Skeletal muscle satellite cell (primary cell): ENCODE data around the gene NBEAL2.

ENCODE experiments used
- H3K27me3 ChIP-seq: 2 replicates; pipeline ENCODE4 v1.7.0; 2013; ENCODE audit warnings: low read length; ENCODE audit not compliant: control insufficient read depth, insufficient read depth
- H3K36me3 ChIP-seq: 2 replicates; pipeline ENCODE4 v1.7.0; 2013; ENCODE audit warnings: mild to moderate bottlenecking, control low read depth, low read length; ENCODE audit not compliant: insufficient read depth
- H3K4me1 ChIP-seq: 2 replicates; pipeline ENCODE4 v1.7.0; 2013; ENCODE audit warnings: low read length; ENCODE audit not compliant: control insufficient read depth, insufficient read depth
- H3K4me2 ChIP-seq: 2 replicates; pipeline ENCODE4 v1.7.0; 2013; ENCODE audit warnings: mild to moderate bottlenecking, low read length
- H3K4me3 ChIP-seq: 2 replicates; pipeline ENCODE4 v1.7.0; 2013; ENCODE audit warnings: low read length
- H3K9ac ChIP-seq: 2 replicates; pipeline ENCODE4 v1.7.0; 2013; ENCODE audit warnings: mild to moderate bottlenecking, low read depth, low read length, moderate library complexity
- H3K9me3 ChIP-seq: replicated peaks from 2 replicates; pipeline ENCODE4 v1.7.0; 2013; ENCODE audit warnings: mild to moderate bottlenecking, control low read depth, low read length

NBEAL2 gene

DNA sequence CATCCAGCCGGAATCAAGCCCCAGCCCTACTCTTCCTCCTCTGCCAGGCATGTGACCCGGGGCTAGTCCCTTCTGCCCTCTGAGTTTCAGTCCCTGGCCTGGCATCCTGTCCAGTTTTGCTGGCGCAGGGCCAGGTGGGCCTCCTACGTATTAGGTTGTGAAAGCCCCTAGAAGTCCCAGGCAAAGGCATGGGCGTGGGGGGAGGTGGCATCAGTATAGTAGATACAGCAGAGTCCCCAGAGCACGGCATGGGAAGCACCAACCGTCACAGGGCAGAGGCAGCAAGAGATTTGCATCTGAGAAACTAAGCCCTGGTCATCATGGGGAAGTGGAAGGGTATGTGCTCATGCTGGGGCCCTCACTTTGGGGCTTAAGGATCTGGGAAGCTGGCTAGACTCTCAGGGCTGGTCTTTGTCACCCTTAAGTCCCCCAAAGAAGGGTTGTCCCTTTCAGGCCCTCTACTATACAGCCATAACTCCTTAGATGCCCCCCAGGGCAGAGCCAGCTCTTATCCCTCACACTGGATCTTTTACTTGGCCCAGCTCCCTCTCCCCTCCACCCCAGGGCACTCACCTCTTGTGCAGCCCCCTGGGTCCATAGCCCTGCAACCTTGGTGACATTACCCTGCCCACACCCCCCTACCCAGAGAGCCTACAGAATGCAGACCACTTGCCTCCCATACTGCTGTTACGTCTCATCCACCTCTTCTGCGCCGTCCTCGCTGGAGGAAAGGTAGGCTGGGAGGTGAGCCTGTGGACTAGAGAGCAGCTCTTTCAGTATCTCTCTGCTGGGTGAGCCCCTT, 11.3 kb downstream of the NBEAL2 start:
- Histone ChIP-seq H3K36me3 (no peaks in the 10 kb centered on the region), H3K9ac (no peak overlapping the region), H3K4me2 (no peak overlapping the region), H3K4me3 (no peak overlapping the region), H3K9me3 (no peaks in the 10 kb centered on the region), H3K27me3 (no peaks in the 10 kb centered on the region), H3K4me1 (no peaks in the 10 kb centered on the region)

DNA sequence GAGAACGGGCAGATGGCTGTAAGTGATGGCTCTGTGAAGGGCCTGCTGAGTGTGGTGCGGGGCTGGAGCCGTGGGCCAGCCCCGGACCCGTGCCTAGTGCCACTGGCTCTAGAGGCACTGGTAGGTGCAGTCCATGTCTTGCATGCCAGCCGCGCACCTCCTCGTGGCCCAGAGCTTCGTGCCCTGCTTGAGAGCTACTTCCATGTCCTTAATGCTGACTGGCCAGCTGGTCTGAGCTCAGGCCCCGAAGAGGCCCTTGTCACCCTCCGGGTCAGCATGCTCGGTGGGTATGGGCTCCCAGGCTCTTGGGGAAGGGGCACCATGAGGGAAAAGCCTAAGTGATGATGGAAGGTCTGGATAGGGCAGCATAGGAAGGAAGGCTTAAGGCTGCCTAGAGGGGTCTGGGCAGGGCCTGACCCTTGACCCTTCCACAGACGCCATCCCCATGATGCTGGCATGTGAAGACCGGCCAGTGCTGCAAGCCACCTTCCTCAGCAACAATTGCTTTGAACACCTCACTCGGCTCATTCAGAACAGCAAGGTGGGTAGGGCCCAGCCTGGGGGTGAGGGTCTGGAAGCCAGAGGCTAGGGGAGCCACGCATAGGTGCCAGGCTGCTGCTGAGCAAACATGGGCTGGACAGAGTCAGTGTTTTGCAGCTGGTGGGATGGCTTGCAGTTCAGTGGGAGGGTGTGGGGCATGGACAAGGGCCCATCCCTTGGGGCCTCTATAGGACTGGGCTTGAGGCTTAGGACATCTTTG, 12.1 kb downstream of the NBEAL2 start:
- H3K4me1 ChIP-seq, result no peaks in the 10 kb centered on the region
- no peaks in the 10 kb centered on the region for H3K36me3 ChIP-seq
- no peaks in the 10 kb centered on the region for H3K27me3 ChIP-seq
- no peak overlapping the region for H3K4me3 ChIP-seq
- H3K9me3 ChIP-seq, result no peaks in the 10 kb centered on the region
- H3K9ac ChIP-seq, result no peak overlapping the region
- no peak overlapping the region for H3K4me2 ChIP-seq

DNA sequence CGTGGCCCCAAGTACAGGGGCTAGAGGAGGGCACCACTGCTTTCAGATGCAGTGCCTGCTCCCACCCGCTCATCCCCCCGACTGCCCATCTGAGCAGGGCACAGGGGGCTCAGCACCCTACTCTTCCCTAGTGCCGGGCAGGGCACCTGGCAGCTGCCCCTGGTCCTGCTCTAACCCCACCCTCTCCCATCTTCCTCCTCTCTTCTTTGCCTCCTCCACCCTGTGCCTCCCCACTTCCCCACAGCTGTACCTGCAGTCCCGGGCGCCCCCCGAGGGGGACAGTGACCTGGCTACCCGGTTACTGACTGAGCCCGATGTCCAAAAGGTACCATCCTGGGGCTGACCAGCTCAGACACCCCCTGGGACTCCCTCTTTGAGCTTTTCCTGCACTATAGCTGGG, 12.8 kb downstream of the NBEAL2 start:
- no peaks in the 10 kb centered on the region for H3K27me3 ChIP-seq
- no peak overlapping the region for H3K9ac ChIP-seq
- no peaks in the 10 kb centered on the region for H3K4me1 ChIP-seq
- H3K9me3 ChIP-seq, result no peaks in the 10 kb centered on the region
- H3K4me2 ChIP-seq, result no peak overlapping the region
- no peaks in the 10 kb centered on the region for H3K36me3 ChIP-seq
- no peak overlapping the region for H3K4me3 ChIP-seq

DNA sequence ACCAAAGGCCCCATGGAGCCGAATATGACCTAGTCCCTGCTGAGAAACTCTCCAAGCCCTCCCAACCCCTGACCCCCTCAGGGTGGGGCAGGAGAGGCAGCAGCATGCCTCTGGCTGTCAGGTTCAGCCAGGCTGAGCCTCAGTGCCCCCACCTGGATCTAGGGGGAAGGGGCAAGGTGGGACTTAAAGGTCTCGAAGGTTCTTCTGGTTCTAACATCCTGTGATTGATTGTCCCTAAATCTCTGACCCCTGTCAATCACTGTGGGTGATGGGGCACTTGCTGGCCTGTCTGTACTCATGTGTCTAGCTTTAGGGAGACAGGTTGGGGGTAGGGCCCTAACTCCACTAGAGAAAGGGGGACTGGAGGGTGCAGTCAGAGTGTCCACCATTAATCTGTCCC, 13.8 kb downstream of the NBEAL2 start:
- H3K4me1 ChIP-seq, result no peaks in the 10 kb centered on the region
- no peaks in the 10 kb centered on the region for H3K27me3 ChIP-seq
- H3K4me2 ChIP-seq, result no peak overlapping the region
- H3K4me3 ChIP-seq, result no peak overlapping the region
- H3K9ac ChIP-seq, result no peak overlapping the region
- H3K9me3 ChIP-seq, result no peaks in the 10 kb centered on the region
- no peaks in the 10 kb centered on the region for H3K36me3 ChIP-seq

DNA sequence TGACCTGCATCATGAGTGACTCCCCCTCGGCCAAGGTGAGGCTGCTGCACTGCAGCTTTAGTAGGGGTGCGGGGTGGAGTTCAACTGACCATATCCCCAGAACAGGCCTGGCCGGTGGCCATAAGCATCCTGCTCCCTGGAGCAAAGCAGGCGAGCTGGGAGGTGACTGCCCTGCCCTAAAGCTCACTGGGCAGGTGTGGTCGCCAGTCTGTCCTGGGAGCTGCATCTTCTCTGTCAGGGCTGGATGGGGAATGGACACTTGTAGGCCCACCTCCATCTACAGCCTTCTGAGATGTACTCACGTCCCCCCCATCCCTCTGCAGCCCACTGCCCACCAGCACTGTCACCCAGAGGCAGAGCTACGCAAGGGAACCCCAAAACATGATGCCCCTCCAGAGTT, 14.5 kb downstream of the NBEAL2 start:
- no peak overlapping the region for H3K4me2 ChIP-seq
- no peaks in the 10 kb centered on the region for H3K36me3 ChIP-seq
- H3K4me3 ChIP-seq, result no peak overlapping the region
- H3K27me3 ChIP-seq, result no peaks in the 10 kb centered on the region
- H3K4me1 ChIP-seq, result no peaks in the 10 kb centered on the region
- H3K9ac ChIP-seq, result no peak overlapping the region
- no peaks in the 10 kb centered on the region for H3K9me3 ChIP-seq

DNA sequence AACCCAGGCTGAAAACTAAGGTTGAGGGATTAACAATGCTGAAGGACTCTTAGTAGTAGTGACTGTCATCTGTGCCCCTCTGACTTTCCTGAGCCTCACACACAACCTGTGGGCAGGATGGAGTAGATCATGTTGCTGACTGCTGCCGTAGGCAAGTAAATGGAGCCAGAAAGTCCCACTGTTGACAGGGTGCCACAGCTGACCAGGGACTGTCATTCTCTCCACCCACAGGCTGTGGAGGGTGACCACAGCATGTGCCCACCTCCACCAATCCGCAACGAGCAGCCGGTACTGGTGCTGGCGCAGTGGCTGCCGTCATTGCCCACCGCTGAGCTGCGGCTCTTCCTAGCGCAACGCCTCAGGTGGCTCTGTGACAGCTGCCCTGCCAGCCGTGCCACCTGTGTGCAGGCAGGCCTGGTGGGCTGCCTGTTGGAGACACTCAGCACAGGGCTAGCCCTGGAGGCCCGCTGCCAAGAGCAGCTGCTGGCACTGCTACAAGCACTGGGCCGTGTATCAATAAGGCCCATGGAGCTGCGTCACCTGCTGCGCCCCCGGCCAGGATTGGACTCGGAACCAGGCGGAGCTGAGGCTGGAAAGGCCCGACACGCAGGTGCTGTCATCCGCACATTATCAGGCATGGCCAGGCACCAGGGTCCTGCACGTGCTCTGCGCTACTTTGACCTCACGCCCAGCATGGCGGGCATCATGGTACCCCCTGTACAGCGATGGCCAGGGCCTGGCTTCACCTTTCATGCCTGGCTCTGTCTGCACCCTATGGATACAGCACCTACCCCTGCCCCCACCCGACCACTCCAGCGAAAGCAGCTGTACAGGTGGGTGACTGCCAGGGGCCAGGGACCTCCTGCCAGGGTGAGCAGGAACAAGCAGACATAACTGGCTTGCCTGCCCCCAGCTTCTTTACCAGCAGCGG, 15.6 kb downstream of the NBEAL2 start:
- Histone ChIP-seq H3K27me3 (no peaks in the 10 kb centered on the region), H3K36me3 (no peaks in the 10 kb centered on the region), H3K4me3 (no peak overlapping the region), H3K4me1 (no peaks in the 10 kb centered on the region), H3K9ac (no peak overlapping the region), H3K9me3 (no peaks in the 10 kb centered on the region), H3K4me2 (no peak overlapping the region)

DNA sequence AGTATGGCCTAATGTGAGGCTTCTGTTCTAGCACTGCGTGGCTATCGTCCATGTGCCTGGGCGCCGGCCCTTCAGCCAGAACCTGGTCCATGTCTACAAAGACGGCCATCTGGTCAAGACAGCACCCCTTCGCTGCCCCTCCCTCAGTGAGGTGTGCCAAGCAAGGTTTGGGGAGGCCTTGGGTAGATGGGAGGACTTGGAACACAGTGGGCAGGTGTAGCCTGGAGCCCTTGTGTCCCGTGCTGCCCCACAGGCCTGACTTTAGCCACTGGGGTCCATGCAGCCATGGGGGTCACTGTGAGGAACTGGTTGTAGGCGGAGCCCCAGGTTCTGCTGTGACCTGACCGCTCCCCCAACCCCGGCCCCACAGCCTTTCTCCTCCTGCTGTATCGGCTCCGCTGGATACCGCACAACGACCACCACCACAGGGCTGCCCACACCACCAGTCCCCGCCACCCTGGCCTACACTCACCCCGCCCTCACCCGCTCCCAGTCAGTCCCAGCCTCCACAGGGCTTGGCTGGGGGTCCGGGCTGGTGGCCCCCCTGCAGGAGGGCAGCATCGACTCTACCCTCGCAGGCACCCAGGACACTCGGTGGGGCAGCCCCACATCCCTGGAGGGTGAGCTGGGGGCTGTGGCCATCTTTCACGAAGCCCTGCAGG, 16.6 kb downstream of the NBEAL2 start:
- Histone ChIP-seq H3K4me3 (no peak overlapping the region), H3K9me3 (no peaks in the 10 kb centered on the region), H3K36me3 (no peaks in the 10 kb centered on the region), H3K4me1 (peaks cover 8% of the 10 kb centered on the region), H3K9ac (no peak overlapping the region), H3K4me2 (no peak overlapping the region), H3K27me3 (no peaks in the 10 kb centered on the region)

DNA sequence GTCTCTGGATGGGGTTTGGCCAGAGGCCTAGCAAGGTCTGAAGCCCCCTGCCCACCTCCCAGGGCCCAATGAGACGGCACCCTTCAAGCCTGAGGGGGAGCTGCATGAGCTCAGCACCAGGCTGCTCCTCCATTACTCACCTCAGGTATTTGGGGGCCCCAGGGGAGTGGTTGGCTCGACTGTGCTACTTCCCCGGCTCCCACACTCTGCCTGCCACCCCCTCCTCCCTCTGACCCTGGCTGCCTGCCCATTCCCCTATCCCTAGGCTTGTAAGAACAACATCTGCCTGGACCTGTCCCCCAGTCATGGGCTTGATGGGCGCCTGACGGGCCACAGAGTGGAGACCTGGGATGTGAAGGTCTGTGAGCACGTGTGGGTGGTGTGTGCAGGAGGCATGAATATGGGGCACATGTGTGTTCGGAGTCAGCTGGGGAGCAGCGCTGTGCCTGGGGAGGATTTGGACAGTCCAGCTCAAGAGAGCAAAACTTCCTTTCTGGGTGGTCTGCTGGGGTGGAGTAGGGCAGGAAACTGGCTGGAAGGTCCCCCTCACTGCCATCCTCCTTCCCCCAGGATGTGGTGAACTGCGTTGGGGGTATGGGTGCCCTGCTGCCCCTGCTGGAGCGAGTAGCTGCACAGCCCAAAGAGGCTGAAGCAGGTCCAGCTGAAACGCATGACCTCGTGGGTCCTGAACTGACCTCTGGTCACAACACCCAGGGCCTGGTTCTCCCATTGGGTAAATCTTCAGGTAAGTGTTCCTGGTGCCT, 17.4 kb downstream of the NBEAL2 start:
- Histone ChIP-seq H3K9ac (no peak overlapping the region), H3K4me3 (no peak overlapping the region), H3K9me3 (no peaks in the 10 kb centered on the region), H3K4me1 (peaks cover 8% of the 10 kb centered on the region), H3K36me3 (peaks cover 3% of the 10 kb centered on the region), H3K27me3 (no peaks in the 10 kb centered on the region), H3K4me2 (no peak overlapping the region)

DNA sequence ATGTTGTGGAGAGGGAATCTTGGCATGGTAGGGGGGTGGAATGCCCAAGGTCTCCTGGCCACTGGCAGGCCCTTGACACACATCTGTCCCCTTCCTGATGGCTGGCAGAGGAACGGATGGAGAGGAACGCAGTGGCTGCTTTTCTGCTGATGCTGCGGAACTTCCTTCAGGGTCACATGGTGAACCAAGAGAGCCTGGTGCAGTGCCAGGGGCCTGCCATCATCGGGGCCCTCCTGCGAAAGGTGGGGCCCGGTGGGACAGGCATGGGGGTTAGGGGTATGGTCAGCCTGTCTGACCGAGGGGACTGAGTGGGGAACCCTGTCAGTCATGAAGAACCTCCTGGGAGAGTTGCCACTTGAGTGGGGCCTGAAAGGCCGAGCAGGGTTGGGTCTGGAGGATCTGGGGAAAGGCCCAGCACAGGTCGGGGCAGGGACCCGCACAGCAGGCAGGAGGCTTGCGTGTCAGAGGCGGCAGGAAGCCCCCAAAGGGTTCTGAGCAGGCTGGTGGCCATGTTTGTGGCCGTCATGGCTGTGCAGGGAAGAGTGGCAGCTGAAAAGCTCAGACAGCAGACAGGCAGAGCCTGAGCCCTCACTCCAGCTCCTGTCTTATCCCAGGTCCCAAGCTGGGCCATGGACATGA, 18.1 kb downstream of the NBEAL2 start:
- Histone ChIP-seq H3K4me2 (no peak overlapping the region), H3K27me3 (no peaks in the 10 kb centered on the region), H3K36me3 (peaks cover 3% of the 10 kb centered on the region), H3K4me1 (peaks cover 8% of the 10 kb centered on the region), H3K9me3 (no peaks in the 10 kb centered on the region), H3K4me3 (no peak overlapping the region), H3K9ac (no peak overlapping the region)

DNA sequence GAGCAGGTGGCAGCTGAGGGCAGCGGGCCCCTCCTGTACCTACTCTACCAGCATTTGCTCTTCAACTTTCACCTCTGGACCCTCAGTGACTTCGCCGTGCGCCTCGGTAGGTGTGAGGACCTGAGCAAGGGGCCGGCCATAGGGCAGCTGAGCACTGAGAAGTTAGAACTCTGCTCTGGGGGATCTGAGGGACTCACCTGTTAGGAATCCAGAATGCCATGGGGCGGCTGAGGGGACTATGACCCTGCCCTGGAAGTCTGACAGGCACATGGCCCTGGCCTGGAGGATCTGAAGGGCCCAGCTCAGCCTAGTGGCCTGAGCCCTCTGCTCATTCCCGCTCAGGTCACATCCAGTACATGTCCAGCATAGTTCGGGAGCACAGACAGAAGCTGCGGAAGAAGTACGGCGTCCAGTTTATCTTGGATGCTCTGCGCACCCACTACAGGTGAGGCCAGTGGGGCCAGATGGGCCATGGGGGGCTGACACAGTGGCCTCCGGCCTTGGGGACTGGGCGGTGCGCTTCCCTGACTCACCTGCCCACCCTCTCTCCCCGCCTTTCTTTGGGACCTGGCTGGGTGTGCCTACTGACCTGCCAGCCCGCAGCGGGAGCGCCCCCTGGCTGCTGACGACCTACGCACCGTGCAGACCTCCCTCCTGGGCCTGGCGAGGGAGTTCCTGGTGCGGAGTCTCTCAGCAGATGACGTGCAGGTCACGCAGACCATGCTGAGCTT, 18.8 kb downstream of the NBEAL2 start:
- no peaks in the 10 kb centered on the region for H3K9me3 ChIP-seq
- no peak overlapping the region for H3K9ac ChIP-seq
- H3K27me3 ChIP-seq, result no peaks in the 10 kb centered on the region
- no peak overlapping the region for H3K4me2 ChIP-seq
- H3K36me3 ChIP-seq, result peaks cover 3% of the 10 kb centered on the region
- H3K4me3 ChIP-seq, result no peak overlapping the region
- peaks cover 8% of the 10 kb centered on the region for H3K4me1 ChIP-seq
